OCI-LY7 (cell line): ENCODE measurements around the gene TBCB. TPM values are rescaled to one million over a fixed set of nuclear protein-coding genes. Genes with fewer than 3 reads are reported as not detected.
A peak's percentile ranks its signal among the peaks of the same experiment; 100 is the strongest.

Source experiments
- BruUV-seq: library from RNA; stranded (reverse); fragments of 400-500 nt; replicated peaks from 2 replicates; lab custom pipeline; 2021; lab: Mats Ljungman, UMichigan
- CTCF ChIA-PET: fragments of 300-600 bp; sonication (Branson Sonifier 250); formaldehyde crosslinking; loops from one replicate; lab custom pipeline; 2022; ENCODE audit warnings: antibody characterized with exemption; ENCODE audit not compliant: unreplicated experiment; lab: Charles Lee
- POLR2A ChIA-PET: fragments of 300-600 bp; sonication (Branson Sonifier 250); formaldehyde crosslinking; loops from one replicate; lab custom pipeline; 2022; ENCODE audit warnings: antibody characterized with exemption; lab: Charles Lee
- DNase-seq: peaks from one replicate; pipeline ENCODE4 v3.0.0-alpha.2; 2015; ENCODE audit warnings: low spot score
- H2AFZ ChIP-seq: fragments of 200-600 bp; sonication (generic), shearing (Covaris generic); 2 replicates; pipeline ENCODE4 v1.6.1; 2014; ENCODE audit warnings: mild to moderate bottlenecking, antibody characterized with exemption, low read length, moderate library complexity
- H3K27ac ChIP-seq: fragments of 200-600 bp; sonication (generic); 2 replicates; pipeline ENCODE4 v1.5.1; 2014; ENCODE audit warnings: mixed run types, low read depth, mild to moderate bottlenecking, moderate library complexity, low read length, inconsistent platforms; ENCODE audit not compliant: poor library complexity, severe bottlenecking
- H3K36me3 ChIP-seq: fragments of 200-600 bp; sonication (generic); 2 replicates; pipeline ENCODE4 v1.6.1; 2014; ENCODE audit warnings: mild to moderate bottlenecking, antibody characterized with exemption, low read length, moderate library complexity, mixed read lengths; ENCODE audit not compliant: insufficient read depth
- H3K4me1 ChIP-seq: fragments of 200-600 bp; sonication (generic); 2 replicates; pipeline ENCODE4 v1.5.1; 2014; ENCODE audit warnings: mild to moderate bottlenecking, low read length; ENCODE audit not compliant: insufficient read depth, poor library complexity, severe bottlenecking
- H3K4me2 ChIP-seq: fragments of 200-600 bp; sonication (generic); 2 replicates; pipeline ENCODE4 v1.6.1; 2014; ENCODE audit warnings: mild to moderate bottlenecking, low read length
- H3K4me3 ChIP-seq: fragments of 200-600 bp; sonication (generic); 2 replicates; pipeline ENCODE4 v1.5.1; 2014; ENCODE audit warnings: mild to moderate bottlenecking, low read depth, low read length; ENCODE audit not compliant: poor library complexity, severe bottlenecking
- H3K79me2 ChIP-seq: fragments of 200-600 bp; sonication (generic); 2 replicates; pipeline ENCODE4 v1.6.1; 2016; ENCODE audit warnings: low read depth, mild to moderate bottlenecking, low read length, moderate library complexity, mixed read lengths; ENCODE audit not compliant: insufficient read depth
- H3K9me2 ChIP-seq: fragments of 200-600 bp; sonication (generic); 2 replicates; pipeline ENCODE4 v1.6.1; 2016; ENCODE audit warnings: mild to moderate bottlenecking, low read length, mixed read lengths; ENCODE audit not compliant: insufficient read depth
- H3K9me3 ChIP-seq: fragments of 200-600 bp; sonication (generic); 2 replicates; pipeline ENCODE4 v1.6.1; 2014; ENCODE audit warnings: mild to moderate bottlenecking, mixed run types, low read length, mixed read lengths
- H4K20me1 ChIP-seq: fragments of 200-600 bp; sonication (generic); 2 replicates; pipeline ENCODE4 v1.6.1; 2014; ENCODE audit warnings: mild to moderate bottlenecking, antibody characterized with exemption, low read length, moderate library complexity, mixed read lengths; ENCODE audit not compliant: insufficient read depth
- EZH2phosphoT487 ChIP-seq: fragments of 200-600 bp; sonication (generic); IDR thresholded peaks from 2 replicates; pipeline ENCODE4 v1.6.1; 2018; ENCODE audit warnings: low read depth, borderline replicate concordance, mild to moderate bottlenecking, mixed run types, antibody characterized with exemption, low read length, moderate library complexity, mixed read lengths
- intact Hi-C: fragments of 100-400 bp; cut with micrococcal nuclease; formaldehyde crosslinking; loops from one replicate; pipeline ENCODE4 v1.10.0; 2022; ENCODE audit not compliant: unreplicated experiment
- total RNA-seq, 2 experiments: library from RNA; depleted of rRNA in 1 of 2; stranded (reverse); fragments of >200 nt in 1 of 2; shearing (Covaris generic) in 1 of 2; gene quantifications; 2 replicates each; pipeline ENCODE4 v1.2.3, GENCODE V29; 2014 to 2022
- TF ChIP-seq, protein P1 (sequence below): fragments of 200-600 bp; sonication (generic); conservative IDR thresholded peaks from 2 replicates; pipeline ENCODE4 v1.5.1; 2014; ENCODE audit warnings: mild to moderate bottlenecking, antibody characterized with exemption, low read length, moderate library complexity, mixed read lengths

The TBCB gene
- total RNA-seq, 2 experiments from 2014 or later, result 136 to 200 TPM

- H3K9me2 ChIP-seq, result no peaks in the 10 kb centered on the region
- H3K4me1 ChIP-seq, result peaks cover 9% of the 10 kb centered on the region
- TF ChIP-seq EZH2phosphoT487, result no peak
- TF ChIP-seq, protein P1, sequence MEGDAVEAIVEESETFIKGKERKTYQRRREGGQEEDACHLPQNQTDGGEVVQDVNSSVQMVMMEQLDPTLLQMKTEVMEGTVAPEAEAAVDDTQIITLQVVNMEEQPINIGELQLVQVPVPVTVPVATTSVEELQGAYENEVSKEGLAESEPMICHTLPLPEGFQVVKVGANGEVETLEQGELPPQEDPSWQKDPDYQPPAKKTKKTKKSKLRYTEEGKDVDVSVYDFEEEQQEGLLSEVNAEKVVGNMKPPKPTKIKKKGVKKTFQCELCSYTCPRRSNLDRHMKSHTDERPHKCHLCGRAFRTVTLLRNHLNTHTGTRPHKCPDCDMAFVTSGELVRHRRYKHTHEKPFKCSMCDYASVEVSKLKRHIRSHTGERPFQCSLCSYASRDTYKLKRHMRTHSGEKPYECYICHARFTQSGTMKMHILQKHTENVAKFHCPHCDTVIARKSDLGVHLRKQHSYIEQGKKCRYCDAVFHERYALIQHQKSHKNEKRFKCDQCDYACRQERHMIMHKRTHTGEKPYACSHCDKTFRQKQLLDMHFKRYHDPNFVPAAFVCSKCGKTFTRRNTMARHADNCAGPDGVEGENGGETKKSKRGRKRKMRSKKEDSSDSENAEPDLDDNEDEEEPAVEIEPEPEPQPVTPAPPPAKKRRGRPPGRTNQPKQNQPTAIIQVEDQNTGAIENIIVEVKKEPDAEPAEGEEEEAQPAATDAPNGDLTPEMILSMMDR, result no peak
- H3K27ac ChIP-seq, result no peak overlapping the region
- ChIA-PET POLR2A (no interaction called here), CTCF (no interaction called here)
- H2AFZ ChIP-seq, result no peak overlapping the region
- no peak overlapping the region for H3K4me2 ChIP-seq
- H4K20me1 ChIP-seq, result no peaks in the 10 kb centered on the region
- H3K79me2 ChIP-seq, result peaks cover 18% of the 10 kb centered on the region; the same call in 1 of the 2 replicates
- no peak overlapping the region for H3K4me3 ChIP-seq
- peaks cover 64% of the 10 kb centered on the region for H3K36me3 ChIP-seq
- no peaks in the 10 kb centered on the region for H3K9me3 ChIP-seq
- BruUV-seq, result no TSS peak
- no peak for DNase-seq
- intact Hi-C loops, result no loop called here
Observed at GRCh38 chr19:36144624-36145023, 29.4 kb downstream of the TBCB start.

GRCh38 chr19:36149673-36150406 is 34.6 kb downstream of the TBCB start:
- H3K4me1 ChIP-seq, result no peaks in the 10 kb centered on the region
- TSS peak; percentile 80 for BruUV-seq
- no peak overlapping the region for H3K4me2 ChIP-seq
- TF ChIP-seq, protein P1, result no peak
- TF ChIP-seq EZH2phosphoT487, result no peak
- no peaks in the 10 kb centered on the region for H4K20me1 ChIP-seq
- H3K4me3 ChIP-seq, result no peak overlapping the region
- intact Hi-C loops, result no loop called here
- CTCF ChIA-PET, result no interaction called here
- DNase-seq, result no peak
- H3K79me2 ChIP-seq, result no peaks in the 10 kb centered on the region
- H3K9me3 ChIP-seq, result no peaks in the 10 kb centered on the region
- H3K9me2 ChIP-seq, result no peaks in the 10 kb centered on the region
- H3K36me3 ChIP-seq, result peaks cover 56% of the 10 kb centered on the region
- H2AFZ ChIP-seq, result no peak overlapping the region
- H3K27ac ChIP-seq, result no peak overlapping the region
- POLR2A ChIA-PET, result no interaction called here

GRCh38 chr19:36150586-36150985 is 35.3 kb downstream of the TBCB start:
- BruUV-seq, result no TSS peak
- TF ChIP-seq, protein P1, result no peak
- no peak for TF ChIP-seq EZH2phosphoT487
- intact Hi-C loops, result no loop called here
- POLR2A ChIA-PET, result no interaction called here
- Histone ChIP-seq H2AFZ (no peak overlapping the region), H3K9me2 (no peaks in the 10 kb centered on the region), H3K27ac (no peak overlapping the region), H3K79me2 (no peaks in the 10 kb centered on the region), H3K4me1 (no peaks in the 10 kb centered on the region), H3K36me3 (peaks cover 49% of the 10 kb centered on the region), H3K4me2 (no peak overlapping the region), H4K20me1 (no peaks in the 10 kb centered on the region), H3K9me3 (no peaks in the 10 kb centered on the region), H3K4me3 (no peak overlapping the region)
- DNase-seq, result no peak
- CTCF ChIA-PET, result no interaction called here
